Measurements from ENCODE around the gene FSCB. TPM values are rescaled to one million over a fixed set of nuclear protein-coding genes. Genes with fewer than 3 reads are reported as not detected.

The FSCB gene
- total RNA-seq, 1 donor from 2014 or later, result not detected

DNA sequence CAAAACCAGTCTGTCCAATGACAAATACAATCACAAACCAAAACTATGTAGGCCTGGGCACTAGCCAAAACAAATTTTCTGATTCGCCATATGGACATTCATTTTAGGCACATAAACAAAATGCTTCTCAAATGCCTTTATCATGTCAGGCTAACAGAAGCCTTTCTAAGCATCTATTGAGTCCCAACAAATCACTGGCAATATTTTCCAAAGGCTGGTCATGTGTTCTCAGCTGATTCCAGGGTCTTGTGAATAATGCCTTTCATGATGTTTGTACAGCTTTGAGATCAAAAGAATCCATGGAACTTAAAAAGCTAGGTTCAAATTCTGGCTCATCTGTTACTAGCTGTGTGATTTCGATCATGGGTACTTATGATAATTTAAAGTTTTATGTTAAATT lies 16.1 kb downstream of the FSCB start:
- Mint-ChIP-seq H3K4me1 (ENCODE audit: unreplicated experiment) (no peaks in the 10 kb centered on the region), H3K9me3 (no peaks in the 10 kb centered on the region), H3K27me3 (no peaks in the 10 kb centered on the region), H3K4me3 (no peak overlapping the region), H3K27ac (no peak overlapping the region), H3K36me3 (no peaks in the 10 kb centered on the region)
- TF ChIP-seq, protein P1, sequence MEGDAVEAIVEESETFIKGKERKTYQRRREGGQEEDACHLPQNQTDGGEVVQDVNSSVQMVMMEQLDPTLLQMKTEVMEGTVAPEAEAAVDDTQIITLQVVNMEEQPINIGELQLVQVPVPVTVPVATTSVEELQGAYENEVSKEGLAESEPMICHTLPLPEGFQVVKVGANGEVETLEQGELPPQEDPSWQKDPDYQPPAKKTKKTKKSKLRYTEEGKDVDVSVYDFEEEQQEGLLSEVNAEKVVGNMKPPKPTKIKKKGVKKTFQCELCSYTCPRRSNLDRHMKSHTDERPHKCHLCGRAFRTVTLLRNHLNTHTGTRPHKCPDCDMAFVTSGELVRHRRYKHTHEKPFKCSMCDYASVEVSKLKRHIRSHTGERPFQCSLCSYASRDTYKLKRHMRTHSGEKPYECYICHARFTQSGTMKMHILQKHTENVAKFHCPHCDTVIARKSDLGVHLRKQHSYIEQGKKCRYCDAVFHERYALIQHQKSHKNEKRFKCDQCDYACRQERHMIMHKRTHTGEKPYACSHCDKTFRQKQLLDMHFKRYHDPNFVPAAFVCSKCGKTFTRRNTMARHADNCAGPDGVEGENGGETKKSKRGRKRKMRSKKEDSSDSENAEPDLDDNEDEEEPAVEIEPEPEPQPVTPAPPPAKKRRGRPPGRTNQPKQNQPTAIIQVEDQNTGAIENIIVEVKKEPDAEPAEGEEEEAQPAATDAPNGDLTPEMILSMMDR (conservative IDR thresholded peaks at IDR 0.05), result no peak
- no peak for DNase-seq (ENCODE audit: extremely low spot score, unreplicated experiment)

DNA sequence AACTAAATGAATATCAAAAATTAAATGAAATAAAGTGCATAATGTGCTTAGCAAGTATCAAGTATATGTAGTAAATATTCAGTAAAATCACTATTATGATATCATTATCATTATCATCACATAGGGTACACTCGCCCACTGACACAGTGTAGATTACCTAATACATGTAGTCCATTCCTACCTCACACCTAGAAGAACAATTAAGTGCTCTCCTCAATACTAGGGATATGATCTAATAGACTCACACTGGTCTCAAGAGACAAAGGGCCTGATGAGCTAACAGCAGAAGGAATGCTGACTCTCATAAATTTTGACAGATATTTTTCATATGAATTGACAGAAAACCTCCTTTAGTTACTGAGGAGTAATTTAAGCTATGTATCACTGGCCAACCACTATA lies 29.1 kb downstream of the FSCB start:
- Mint-ChIP-seq H3K4me1 (ENCODE audit: unreplicated experiment) (no peaks in the 10 kb centered on the region), H3K36me3 (no peaks in the 10 kb centered on the region), H3K27ac (no peak overlapping the region)

DNA sequence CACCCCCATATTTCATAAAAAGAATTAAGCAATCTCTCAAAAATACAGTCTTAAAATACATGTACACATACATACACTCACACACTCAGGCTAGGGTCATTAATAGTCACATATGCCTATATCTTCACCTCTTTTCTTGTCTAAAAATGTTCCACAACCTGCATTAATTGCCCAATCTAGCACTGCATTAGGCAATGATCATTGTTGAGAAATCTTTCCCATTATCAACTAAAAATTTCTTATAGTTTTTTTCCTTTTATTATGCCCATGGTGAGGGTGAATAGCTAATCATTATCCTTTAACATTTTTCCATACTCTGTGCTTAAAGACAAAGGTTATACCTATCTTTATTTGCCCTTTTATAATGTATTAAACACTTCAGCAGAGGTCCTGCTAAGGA lies 38.3 kb downstream of the FSCB start:
- Mint-ChIP-seq H3K9me3 (no peaks in the 10 kb centered on the region), H3K36me3 (no peaks in the 10 kb centered on the region), H3K27me3 (no peaks in the 10 kb centered on the region), H3K27ac (no peak overlapping the region), H3K4me1 (ENCODE audit: unreplicated experiment) (no peaks in the 10 kb centered on the region), H3K4me3 (no peak overlapping the region)
- TF ChIP-seq, protein P1 (conservative IDR thresholded peaks at IDR 0.05), result no peak
- no peak for DNase-seq (ENCODE audit: extremely low spot score, unreplicated experiment)

More for the DNA sequence above, 29.1 kb downstream of the FSCB start:
- H3K27me3 Mint-ChIP-seq, result no peaks in the 10 kb centered on the region
- DNase-seq (ENCODE audit: extremely low spot score, unreplicated experiment), result no peak
- TF ChIP-seq, protein P1 (conservative IDR thresholded peaks at IDR 0.05), result no peak
- no peak overlapping the region for H3K4me3 Mint-ChIP-seq
- no peaks in the 10 kb centered on the region for H3K9me3 Mint-ChIP-seq

- TF ChIP-seq, protein P1 (conservative IDR thresholded peaks at IDR 0.05), result no peak
- Mint-ChIP-seq H3K27me3 (no peaks in the 10 kb centered on the region), H3K9me3 (no peaks in the 10 kb centered on the region), H3K36me3 (no peaks in the 10 kb centered on the region), H3K4me3 (no peak overlapping the region), H3K27ac (no peak overlapping the region), H3K4me1 (ENCODE audit: unreplicated experiment) (no peaks in the 10 kb centered on the region)
- no peak for DNase-seq (ENCODE audit: extremely low spot score, unreplicated experiment)
Measured at GRCh38 chr14:44463356-44464004, 43.6 kb downstream of the FSCB start.

DNA sequence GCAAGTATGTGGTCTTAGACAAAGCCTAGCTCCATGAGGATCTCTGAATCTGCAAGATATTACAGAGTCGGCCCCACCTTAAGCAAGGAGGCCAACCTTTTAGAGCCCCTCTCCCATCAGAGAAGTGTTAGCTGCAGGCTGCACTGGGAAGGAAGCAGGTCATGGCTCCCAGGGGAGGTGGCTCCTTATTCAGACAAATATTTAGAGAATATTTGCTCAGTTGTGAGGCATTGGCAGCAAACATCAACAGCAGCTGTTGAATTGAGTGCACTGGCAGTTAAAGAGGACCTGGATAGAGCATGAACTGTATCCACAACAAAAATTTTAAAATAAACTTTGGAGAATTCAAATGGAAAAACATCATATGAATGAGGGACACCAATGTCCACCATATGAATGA lies 44.7 kb downstream of the FSCB start:
- DNase-seq (ENCODE audit: extremely low spot score, unreplicated experiment), result no peak
- no peaks in the 10 kb centered on the region for H3K9me3 Mint-ChIP-seq
- H3K36me3 Mint-ChIP-seq, result no peaks in the 10 kb centered on the region
- no peaks in the 10 kb centered on the region for H3K27me3 Mint-ChIP-seq
- no peak overlapping the region for H3K27ac Mint-ChIP-seq
- no peak overlapping the region for H3K4me3 Mint-ChIP-seq
- TF ChIP-seq, protein P1 (conservative IDR thresholded peaks at IDR 0.05), result no peak
- no peaks in the 10 kb centered on the region for H3K4me1 Mint-ChIP-seq (ENCODE audit: unreplicated experiment)
